GM18909 (cell line): ENCODE measurements around the gene BRIP1.
"Not testable (repeated sequence)": the region's sequence is repeated elsewhere in the genome, so short reads cannot be mapped to it uniquely, and the experiment has no call there.

Experiments
- ATAC-seq: cut with Tn5 transposase; IDR thresholded peaks from one replicate; pipeline ENCODE4 v1.9.1; 2021; ENCODE audit warnings: mild to moderate bottlenecking; ENCODE audit not compliant: unreplicated experiment, poor library complexity

Gene BRIP1

DNA sequence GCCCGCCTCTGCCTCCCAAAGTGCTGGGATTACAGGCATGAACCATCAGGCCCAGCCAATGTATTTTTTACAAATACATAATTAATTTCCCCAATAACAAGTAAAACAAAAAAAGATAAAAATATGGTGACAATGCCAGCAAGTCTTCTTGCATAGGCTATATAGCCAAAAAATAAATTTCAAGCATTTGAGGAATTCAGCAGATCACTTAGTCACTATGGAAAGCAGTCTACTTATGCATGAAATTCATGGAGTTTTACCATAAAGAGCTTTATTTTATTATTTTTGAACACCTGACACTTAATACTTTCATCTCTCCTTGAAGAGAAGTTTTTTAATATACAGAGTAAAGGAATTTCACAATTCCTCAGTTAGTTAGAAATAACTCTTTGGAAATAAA lies 56.4 kb downstream of the BRIP1 start:
- no peak for ATAC-seq

DNA sequence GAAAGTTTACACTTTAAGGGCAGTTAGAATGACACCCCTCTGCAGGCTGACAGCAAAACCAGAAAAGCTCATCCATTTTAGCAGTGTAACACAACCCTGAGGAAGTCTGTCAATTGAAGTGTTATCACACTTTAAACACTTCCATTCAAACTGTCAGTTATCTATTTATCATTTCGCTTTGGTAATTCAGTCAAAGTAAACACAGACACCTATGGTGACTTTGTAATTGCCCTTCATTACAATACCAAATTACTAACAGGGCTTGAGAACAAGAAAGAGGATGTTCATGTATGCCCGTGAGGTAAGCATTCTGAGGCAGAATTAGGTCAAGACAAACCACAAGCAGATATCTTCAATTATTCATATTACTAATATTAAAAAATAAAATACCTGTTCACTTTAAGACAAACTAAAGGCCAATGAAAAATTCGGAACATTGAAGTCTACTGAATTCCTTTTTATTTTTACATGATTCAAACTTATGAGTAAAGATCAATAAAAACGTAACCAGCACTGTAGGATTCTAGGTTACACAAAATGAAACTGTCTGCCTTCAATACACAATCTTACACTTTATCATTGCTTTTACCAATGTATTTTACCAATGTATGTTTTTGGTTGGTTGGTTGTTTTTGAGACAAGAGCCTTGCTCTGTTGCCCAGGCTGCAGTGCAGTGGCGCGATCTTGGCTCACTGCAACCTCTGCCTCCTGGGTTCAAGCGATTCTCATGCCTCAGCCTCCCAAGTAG lies 57.1 kb downstream of the BRIP1 start:
- no peak for ATAC-seq

DNA sequence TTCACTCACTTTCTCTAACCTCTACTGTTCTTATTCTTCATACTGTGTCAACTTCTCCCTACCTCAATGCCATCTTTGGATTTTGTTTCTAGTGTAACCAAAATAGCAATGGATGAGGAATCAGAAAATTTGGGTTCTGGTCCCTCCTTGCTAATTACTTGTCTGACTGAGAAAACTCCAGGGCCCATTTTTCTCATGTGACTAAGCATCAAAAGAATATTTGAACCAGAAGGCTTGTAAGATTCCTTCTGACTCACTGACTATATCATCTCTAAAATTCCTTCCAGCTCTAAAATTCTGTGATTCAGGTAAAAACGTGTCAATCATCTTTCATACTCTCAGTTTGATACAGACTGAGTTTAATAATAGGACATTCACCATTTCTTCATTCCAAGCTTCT lies 57.9 kb downstream of the BRIP1 start:
- no peak for ATAC-seq

DNA sequence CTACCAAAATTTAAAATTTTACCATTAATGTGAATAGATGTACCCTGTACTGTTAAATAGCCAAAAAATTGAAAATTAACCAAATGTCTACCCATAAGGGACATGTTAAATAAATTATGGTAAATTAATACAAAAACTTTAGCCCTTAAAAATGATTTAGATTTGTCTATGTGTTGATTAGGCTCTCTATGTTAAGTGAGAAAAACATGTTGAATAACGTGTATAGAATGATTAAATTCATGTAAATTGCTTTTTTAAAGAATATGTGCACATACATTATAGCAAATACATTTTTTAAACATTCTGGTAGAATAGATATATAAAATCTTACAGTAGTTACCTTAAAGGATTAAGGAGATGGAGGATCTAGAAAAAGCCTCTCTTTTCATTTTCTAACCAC lies 59.5 kb downstream of the BRIP1 start:
- no peak for ATAC-seq

DNA sequence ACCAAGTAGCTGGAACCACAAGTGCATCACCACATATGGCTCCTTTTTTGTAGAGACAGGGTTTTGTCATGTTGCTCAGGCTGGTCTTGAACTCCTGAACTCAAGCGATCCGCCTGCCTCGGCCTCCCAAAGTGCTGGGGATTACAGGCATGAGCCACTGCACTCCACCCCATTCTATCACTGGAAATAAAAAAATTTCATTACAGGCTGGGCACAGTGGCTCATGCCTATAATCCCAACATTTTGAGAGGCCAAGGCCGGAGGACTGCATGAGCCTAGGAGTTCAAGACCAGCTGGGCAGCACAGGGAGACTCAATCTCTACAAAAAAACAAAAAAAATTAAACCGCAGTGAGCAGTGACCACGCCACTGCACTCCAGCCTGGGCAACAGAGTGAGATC lies 60.1 kb downstream of the BRIP1 start:
- no peak for ATAC-seq

DNA sequence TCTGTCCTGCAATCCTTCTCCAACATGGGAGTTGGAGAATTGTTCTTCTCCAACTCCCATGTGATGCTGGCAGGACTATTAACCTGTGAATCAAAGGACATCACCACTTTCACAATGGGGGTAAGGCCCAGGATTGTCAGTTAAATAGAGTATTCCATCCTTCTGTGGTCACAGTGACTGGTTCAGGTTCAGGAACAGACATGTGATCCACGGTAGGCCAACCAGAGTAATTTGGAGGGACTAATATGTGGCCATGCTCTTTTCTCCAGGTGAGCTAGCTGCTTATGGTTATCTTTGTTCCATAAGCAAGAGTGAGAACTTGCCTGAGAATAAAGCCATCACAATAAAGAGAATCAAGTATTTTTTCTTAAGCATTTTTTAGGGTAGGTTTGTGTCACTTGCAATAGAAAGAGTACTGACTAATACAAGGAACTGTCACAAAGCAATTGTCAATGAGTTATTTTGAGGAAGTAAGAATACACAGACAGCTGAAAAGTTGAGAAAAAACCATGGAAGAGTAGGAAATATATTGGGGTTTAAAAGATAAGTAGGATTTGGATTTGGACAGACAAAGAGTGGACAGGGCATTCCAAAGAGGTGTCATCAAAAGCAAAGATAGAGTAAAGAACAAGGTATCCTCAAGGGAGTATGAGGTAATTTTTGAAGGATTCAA lies 63.4 kb downstream of the BRIP1 start:
- ATAC-seq: no peak

DNA sequence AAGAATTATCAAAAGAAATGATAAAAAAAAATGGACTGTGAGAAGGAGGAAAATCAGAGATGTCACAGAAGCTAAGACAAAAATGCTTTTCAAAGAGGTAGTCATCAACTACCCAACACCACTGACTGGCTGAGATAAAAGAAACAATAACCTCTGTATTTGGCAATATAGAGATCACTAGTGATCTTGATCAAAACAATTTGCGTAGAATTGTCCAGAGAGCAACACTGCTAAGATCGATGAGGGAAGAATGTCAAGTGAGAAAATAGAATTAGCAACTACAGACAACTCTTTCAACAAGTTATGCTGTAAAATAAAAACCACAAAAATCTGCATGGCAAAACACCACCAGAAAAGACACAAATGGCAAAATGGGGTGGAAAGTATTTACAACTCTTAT lies 66.0 kb downstream of the BRIP1 start:
- ATAC-seq: no peak

DNA sequence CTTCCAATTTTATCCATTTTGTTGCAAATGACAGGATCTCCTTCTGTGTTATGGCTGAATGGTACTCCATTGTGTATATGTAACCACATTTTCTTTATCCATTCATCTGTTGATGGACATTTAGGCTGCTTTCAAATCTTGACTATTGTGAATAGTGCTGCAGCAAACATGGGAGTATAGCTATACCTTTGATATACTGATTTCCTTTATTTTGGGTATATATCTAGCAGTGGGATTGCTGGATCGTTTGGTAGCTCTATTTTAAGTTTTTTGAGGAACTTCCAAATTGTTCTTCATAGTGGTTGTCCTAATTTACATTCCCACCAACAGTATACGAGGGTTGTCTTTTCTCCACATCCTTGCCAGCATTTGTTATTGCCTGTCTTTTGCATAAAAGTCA lies 67.8 kb downstream of the BRIP1 start:
- ATAC-seq: no peak

DNA sequence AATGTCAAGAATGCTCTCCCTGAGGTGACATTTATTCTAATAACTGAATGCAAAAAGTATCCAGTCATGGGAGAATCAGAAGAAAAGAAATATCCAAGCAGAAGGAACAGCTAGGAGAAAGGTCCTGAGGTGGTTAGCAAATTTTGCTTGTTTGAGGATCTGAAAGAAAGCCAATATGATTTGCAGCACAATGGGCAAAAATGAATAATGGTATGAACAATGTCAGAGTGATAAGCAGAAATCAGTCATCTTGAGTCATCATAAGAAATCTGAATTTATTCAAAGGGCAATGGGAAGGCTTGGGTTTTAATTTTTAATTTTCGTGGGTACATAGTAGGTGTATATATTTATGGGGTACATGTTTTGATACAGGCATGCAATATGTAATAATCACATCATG lies 68.5 kb downstream of the BRIP1 start:
- ATAC-seq: no peak

DNA sequence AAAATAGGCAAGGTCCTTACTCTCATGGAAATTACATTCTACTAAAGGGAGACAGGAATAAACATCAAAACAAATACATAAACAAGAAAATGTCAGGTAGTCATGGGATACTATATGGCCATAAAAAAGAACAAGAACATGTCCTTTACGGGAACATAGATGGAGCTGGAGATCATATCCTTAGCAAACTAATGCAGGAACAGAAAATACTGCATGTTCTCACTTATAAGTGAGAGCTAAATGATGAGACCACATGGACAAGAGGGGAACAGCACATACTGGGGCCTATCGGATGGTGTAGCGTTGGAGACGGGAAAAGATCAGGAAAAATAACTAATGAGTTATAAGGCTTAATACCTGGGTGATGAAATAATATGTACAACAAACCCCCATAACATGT lies 69.1 kb downstream of the BRIP1 start:
- ATAC-seq: no peak

DNA sequence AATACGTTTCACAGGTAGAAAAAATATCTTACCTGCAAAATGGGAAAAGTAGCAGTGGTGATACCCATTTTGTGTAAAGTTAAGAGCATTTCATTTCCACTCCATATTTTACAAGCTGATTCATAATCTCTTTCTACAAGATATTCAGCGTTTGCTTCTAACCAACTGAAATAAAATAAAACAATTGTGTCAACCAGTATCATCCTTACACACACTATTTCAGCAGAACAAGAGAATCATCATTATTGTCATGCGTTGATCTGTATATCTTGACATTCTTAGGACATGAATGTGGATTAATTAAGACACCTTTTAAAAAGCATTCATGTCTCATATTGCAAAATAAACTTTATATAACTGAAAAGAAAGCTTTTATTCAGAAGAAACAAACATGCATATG lies 69.8 kb downstream of the BRIP1 start:
- no peak for ATAC-seq

DNA sequence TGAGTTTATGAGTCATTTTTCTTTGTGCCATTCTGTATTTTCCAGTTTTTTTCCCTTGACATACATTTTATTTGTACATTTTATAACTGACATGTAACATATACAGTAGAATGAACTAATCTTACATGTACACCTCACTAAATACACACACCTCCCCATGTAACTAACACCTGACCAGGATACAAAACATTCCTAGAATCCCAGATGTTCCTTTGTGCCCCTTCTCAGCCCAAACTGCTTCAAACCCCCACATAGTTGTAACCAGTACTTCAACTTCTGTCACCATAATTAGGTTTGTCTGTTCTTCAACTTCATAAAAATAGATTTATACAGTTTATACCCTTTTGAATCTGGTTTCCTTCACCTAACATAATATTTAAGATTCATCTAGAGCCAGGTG lies 73.5 kb downstream of the BRIP1 start:
- no peak for ATAC-seq

DNA sequence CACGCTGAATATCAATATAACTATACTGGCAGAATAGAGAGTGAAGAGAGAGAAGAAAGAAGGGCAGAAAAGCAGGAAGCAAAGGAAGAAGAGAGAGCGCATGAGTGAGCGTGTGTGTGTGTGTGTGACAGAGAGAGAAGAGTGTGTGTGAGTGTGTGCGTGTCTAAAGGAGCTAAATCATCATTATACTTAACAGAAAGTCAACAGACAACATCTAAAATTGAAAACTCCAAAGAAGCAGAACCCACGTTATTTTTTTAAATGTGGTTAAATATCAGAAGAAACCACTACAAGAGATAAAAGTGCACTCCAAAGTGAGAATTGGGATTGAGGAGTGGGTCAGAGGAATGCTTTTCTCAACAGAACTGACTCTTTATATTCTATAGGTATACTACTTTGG lies 77.2 kb downstream of the BRIP1 start:
- ATAC-seq: no peak

DNA sequence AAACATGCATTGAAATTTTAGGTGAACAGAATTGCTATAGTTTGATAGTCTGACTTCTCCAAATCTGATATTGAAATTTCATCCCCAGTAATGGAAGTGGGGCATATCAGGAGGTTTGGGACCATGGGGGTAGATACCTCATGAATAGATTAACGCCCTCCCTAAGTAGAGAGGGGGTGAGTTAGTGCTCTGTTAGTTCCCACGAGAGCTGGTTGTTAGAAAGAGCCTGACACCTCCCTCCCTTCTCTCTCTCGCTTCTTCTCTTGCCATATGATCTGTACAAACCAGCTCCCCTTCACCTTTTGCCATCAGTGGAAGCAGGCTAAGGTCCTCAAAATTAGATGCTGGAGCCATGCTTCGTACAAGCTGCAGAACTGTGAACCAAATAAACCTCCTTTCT lies 78.8 kb downstream of the BRIP1 start:
- ATAC-seq: peak; percentile 37

DNA sequence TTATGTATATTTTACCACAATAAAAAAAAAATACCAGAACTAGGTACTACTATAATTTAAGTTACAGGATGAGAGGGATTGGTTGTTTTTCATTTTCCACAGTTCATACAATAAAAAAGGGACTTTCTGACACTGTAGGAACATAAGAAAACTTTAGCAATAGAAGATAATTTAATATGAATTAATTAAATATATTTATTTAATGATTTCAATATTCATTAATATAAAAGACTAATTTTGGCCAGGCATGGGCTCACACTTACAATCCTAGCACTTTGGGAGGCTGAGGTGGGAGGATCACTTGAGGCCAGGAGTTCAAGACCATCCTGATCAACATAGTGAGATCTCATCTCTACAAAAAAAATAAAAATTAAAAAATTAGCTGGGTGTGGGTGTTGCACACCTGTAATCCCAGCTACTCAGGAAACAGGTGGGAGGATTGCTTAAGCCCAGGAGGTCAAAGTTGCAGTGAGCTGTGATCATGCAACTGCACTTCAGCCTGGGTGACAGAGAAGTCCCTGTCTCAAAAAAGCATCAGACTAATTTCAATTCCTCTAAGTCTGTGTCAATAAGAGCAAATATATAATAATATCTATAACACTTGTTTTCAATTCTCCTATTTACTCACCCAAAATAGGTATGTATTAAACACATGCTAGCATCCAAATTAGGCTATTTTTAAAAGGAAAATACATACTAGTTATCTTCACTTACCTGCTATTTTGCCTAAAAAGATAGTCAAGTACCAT lies 79.6 kb downstream of the BRIP1 start:
- ATAC-seq: peak; percentile 72

DNA sequence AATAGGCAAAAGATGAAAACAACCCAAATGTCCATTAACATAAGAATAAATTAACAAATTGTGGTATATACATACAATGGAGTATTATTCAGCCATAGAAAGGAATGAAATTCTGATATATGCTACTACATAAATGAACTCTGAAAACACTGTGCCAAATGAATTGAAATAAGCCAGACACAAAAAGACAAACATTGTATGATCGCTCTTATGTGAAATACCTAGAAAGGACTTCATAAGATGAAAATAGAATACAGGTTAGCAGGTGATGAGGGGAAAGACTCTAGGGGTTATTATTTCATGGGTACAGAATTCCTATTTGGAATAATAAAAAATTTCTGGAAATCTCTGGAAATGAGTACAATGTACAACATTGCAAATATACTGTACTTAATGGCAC lies 80.2 kb downstream of the BRIP1 start:
- ATAC-seq: no peak

DNA sequence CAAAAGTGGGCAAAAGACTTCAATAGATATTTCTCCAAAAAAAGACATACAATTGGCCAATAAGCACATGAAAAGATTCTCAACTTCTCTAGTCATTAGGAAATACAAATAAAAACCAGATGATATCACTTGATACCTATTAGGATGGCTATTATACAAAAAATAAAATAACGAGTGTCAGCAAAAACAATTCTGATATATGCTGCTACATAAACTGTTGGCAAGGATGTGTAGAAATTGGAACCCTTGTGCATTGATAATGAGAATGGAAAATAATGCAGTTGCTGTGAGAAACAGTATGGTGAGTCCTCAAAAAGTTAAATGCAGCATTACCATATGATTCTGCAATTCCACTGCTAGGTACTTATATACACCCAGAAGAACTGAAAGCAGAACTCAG lies 80.6 kb downstream of the BRIP1 start:
- ATAC-seq: no peak

DNA sequence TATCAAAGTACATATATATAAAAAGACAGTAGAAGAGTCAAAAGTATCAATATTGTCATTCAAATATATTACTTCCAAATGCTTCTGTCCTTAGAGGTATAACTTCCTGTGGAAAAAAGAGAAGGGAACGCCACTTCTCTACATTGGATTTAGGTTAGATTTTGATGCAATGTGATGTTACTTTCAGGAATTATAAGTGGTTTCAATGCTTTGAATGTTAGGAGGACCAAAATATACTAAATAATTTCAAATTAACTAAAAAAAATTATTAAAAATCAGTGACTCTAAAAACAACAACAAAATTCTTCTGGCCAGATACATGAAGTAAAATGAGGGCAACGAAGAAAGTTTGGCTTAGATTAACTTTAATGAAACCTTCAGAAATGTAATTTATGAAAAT lies 88.0 kb downstream of the BRIP1 start:
- ATAC-seq: no peak

DNA sequence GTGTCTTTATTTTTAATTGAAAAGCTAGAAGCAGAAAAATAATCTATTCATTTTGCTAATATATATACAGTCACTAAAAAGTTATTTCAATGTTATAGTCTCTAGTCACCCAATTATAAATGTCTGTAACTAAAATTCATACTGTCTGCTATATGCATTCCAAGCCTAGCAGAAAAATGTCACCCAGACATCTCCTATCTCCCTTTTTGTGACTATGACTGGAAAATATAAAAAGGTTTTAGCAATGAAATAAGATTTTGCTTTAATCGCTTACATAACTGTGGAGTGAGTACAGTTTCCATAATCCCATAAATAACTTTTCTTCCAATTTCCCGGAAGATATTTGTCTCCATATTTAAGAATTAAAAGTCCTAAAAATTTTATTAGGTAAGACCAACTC lies 88.6 kb downstream of the BRIP1 start:
- ATAC-seq: no peak

DNA sequence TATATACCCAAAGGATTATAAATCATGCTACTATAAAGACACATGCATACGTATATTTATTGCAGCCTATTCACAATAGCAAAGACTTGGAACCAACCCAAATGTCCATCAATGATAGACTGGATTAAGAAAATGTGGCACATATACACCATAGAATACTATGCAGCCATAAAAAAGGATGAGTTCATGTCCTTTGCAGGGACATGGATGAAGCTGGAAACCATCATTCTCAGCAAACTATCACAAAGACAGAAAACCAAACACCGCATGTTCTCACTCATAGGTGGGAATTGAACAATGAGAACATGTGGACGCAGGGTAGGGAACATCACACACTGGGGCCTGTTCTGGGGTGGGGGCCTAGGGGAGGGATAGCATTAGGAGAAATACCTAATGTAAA lies 89.2 kb downstream of the BRIP1 start:
- ATAC-seq: not testable (repeated sequence)

DNA sequence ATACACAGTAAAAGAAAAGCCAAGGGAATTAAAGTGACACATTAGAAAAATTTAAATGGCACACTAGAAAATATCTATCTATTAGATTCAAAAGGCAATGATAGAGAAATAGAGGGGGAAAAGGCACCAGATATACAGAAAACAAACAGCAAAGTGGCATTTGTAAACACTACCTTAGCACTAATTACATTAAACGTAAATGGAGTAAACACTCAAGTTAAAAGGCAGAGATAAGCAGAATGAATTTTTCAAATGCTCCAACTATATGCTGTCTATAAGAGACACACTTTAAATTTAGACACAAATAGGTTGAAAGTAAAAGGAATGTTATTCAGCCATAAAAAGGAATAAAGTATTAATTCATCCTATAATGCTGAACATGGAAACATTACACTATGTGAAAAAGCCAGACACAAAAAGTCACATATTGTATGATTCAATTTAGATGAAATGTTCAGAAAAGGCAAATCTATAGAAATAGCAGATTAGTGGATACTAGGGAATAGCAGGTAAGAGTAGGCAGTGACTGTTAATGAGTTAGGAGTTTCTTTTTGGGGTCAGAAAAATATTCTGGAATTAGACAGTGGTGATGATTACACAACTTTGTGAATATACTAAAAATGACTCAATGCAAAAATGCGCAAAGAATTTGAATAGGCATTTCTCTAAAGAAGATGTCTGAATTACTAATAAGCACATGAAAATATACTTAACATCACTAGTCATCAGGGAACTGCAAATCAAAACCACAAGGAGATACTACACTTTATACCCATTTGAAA lies 92.4 kb downstream of the BRIP1 start:
- no peak for ATAC-seq
